Neutrophil (primary cell): Measurements from ENCODE around the gene SLC38A11.

Source experiments
- H3K27ac ChIP-seq: fragments of 200-600 bp; sonication (generic); 2 replicates; pipeline ENCODE4 v1.5.1; 2016; ENCODE audit warnings: mild to moderate bottlenecking, moderate library complexity
- H3K27me3 ChIP-seq: fragments of 200-600 bp; sonication (generic); 2 replicates; pipeline ENCODE4 v1.6.0; 2016; ENCODE audit warnings: mild to moderate bottlenecking
- H3K36me3 ChIP-seq: fragments of 200-600 bp; sonication (generic); 2 replicates; pipeline ENCODE4 v1.5.1; 2017
- H3K4me1 ChIP-seq, 2 experiments: fragments of 200-600 bp in 1 of 2; sonication (generic) in 1 of 2; 1 replicate in 1 of 2; 2 replicates in 1 of 2; pipeline versions ENCODE4 v1.5.1 to v1.6.1; 2013 to 2016; ENCODE audit warnings: low read depth in 1 of 2, low read length in 1 of 2, mild to moderate bottlenecking in 1 of 2, moderate library complexity in 1 of 2; ENCODE audit not compliant: control insufficient read depth in 1 of 2, insufficient read depth in 1 of 2
- H3K4me3 ChIP-seq, 2 experiments: fragments of 200-600 bp in 1 of 2; sonication (generic) in 1 of 2; 1 replicate in 1 of 2; 2 replicates in 1 of 2; pipeline ENCODE4 v1.5.1; 2013 to 2016; ENCODE audit warnings: low read depth in 1 of 2, low read length in 1 of 2, mild to moderate bottlenecking in 1 of 2, moderate library complexity in 1 of 2
- H3K9me3 ChIP-seq: fragments of 200-600 bp; sonication (generic); 2 replicates; pipeline ENCODE4 v1.5.1; 2016
- CTCF ChIP-seq: fragments of 200-600 bp; sonication (generic); IDR thresholded peaks from 2 replicates; pipeline ENCODE4 v1.5.1; 2016; ENCODE audit warnings: antibody characterized with exemption

The SLC38A11 gene

GRCh38 chr2:164954186-164954585 is 1.1 kb downstream of the SLC38A11 start:
- no peak overlapping the region for H3K4me3 ChIP-seq
- no peak overlapping the region for H3K27ac ChIP-seq
- no peak for TF ChIP-seq CTCF
- H3K27me3 ChIP-seq, result peaks cover 36% of the 10 kb centered on the region
- H3K36me3 ChIP-seq, result no peaks in the 10 kb centered on the region
- no peaks in the 10 kb centered on the region for H3K4me1 ChIP-seq
- H3K9me3 ChIP-seq, result no peaks in the 10 kb centered on the region

- no peaks in the 10 kb centered on the region for H3K4me1 ChIP-seq
- no peaks in the 10 kb centered on the region for H3K36me3 ChIP-seq
- no peak overlapping the region for H3K27ac ChIP-seq
- no peak for TF ChIP-seq CTCF
- H3K27me3 ChIP-seq, result peaks cover 36% of the 10 kb centered on the region
- no peaks in the 10 kb centered on the region for H3K9me3 ChIP-seq
- no peak overlapping the region for H3K4me3 ChIP-seq
Observed at GRCh38 chr2:164953279-164953678, 2.0 kb downstream of the SLC38A11 start.

DNA sequence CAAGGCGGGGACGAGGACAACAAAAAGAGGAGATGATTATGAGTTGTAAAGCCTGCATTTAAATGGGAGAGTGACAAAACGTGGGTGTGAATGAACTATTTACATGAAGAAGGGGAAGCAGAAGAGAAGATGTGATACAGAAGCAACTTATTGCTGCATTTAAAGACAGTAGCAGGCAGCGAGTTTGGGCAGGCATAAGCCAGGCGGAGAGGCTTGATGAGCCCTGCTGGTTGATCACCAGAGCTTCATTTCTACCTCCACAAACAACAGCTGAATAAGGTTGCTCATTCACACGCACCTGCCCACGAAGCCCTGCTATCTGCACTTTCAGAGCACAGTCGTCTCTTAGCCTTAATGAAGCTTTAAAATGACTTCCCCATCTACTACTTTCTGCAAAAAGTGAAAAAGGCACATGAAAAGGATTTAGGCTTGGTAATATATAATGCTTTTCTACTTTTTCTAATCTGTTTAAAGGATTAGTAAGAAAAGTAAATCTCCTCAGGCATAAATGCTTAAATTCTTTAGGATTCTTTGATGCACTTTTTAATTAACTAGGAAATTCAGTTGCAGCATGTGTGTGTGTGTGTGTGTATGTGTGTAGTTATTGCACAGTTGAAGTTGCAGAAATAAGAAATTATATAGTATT is 3.1 kb downstream of the SLC38A11 start:
- no peak for TF ChIP-seq CTCF
- H3K27ac ChIP-seq, result no peak overlapping the region
- no peaks in the 10 kb centered on the region for H3K9me3 ChIP-seq
- H3K36me3 ChIP-seq, result no peaks in the 10 kb centered on the region
- H3K4me1 ChIP-seq, result no peaks in the 10 kb centered on the region
- peaks cover 36% of the 10 kb centered on the region for H3K27me3 ChIP-seq
- no peak overlapping the region for H3K4me3 ChIP-seq

DNA sequence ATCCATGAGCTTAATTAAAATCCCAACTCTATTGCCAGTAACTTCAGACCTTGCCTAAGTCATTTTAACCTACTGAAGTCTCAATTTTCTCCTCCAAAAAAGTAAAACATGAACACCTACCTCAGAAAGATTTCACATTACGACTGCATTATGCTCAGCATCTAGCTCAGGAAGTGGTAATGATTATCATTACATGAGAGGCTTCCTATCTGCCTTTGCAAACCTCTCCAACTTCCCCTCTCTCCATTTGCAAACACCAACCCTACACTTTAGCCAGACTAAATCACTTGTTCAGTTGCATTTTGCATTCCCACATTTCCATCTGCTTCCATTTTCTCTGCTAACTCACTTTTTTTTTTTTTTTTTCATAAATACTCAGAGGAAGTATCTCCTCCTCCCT is 6.8 kb downstream of the SLC38A11 start:
- Histone ChIP-seq H3K27ac (no peak overlapping the region), H3K36me3 (no peaks in the 10 kb centered on the region)

GRCh38 chr2:164947281-164947680 is 8.0 kb downstream of the SLC38A11 start:
- no peak for TF ChIP-seq CTCF
- Histone ChIP-seq H3K36me3 (no peaks in the 10 kb centered on the region), H3K4me1 (no peaks in the 10 kb centered on the region), H3K4me3 (no peak overlapping the region), H3K27ac (no peak overlapping the region), H3K9me3 (no peaks in the 10 kb centered on the region), H3K27me3 (no peaks in the 10 kb centered on the region)

More for the DNA sequence above, 6.8 kb downstream of the SLC38A11 start:
- peaks cover 7% of the 10 kb centered on the region for H3K27me3 ChIP-seq
- TF ChIP-seq CTCF, result no peak
- H3K4me3 ChIP-seq, result no peak overlapping the region
- no peaks in the 10 kb centered on the region for H3K9me3 ChIP-seq
- H3K4me1 ChIP-seq, result no peaks in the 10 kb centered on the region

DNA sequence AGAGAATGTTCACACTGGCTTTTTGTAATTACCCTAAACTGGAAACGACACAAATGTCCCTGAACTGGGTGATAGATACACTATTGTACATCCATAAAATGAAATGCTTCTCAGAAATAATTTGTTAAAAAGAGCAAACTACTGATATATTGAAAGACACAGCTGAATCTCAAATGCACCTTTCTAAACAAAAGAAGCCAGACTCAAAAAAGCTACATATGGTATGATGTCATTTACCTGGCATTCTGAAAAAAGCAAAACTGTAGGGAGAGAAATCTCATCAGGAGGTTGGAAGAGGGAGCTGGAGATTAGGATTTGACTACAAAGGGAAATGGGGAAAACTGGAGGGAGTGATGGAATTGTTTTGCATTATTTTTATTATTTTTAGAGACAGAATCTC is 12.0 kb downstream of the SLC38A11 start:
- no peak overlapping the region for H3K4me3 ChIP-seq
- no peaks in the 10 kb centered on the region for H3K36me3 ChIP-seq
- no peak overlapping the region for H3K27ac ChIP-seq
- H3K4me1 ChIP-seq, result no peaks in the 10 kb centered on the region
- H3K9me3 ChIP-seq, result no peaks in the 10 kb centered on the region
- no peak for TF ChIP-seq CTCF
- no peaks in the 10 kb centered on the region for H3K27me3 ChIP-seq
